GM19240 (cell line): ENCODE data around the gene RANBP6.
A peak's percentile ranks its signal among the peaks of the same experiment; 100 is the strongest.
"Not testable (repeated sequence)": the region's sequence is repeated elsewhere in the genome, so short reads cannot be mapped to it uniquely, and the experiment has no call there.

ENCODE experiments used
- DNase-seq: peaks from one replicate; pipeline ENCODE4 v3.0.0; 2011; ENCODE audit warnings: low spot score; ENCODE audit not compliant: insufficient read length

RANBP6 gene

DNA sequence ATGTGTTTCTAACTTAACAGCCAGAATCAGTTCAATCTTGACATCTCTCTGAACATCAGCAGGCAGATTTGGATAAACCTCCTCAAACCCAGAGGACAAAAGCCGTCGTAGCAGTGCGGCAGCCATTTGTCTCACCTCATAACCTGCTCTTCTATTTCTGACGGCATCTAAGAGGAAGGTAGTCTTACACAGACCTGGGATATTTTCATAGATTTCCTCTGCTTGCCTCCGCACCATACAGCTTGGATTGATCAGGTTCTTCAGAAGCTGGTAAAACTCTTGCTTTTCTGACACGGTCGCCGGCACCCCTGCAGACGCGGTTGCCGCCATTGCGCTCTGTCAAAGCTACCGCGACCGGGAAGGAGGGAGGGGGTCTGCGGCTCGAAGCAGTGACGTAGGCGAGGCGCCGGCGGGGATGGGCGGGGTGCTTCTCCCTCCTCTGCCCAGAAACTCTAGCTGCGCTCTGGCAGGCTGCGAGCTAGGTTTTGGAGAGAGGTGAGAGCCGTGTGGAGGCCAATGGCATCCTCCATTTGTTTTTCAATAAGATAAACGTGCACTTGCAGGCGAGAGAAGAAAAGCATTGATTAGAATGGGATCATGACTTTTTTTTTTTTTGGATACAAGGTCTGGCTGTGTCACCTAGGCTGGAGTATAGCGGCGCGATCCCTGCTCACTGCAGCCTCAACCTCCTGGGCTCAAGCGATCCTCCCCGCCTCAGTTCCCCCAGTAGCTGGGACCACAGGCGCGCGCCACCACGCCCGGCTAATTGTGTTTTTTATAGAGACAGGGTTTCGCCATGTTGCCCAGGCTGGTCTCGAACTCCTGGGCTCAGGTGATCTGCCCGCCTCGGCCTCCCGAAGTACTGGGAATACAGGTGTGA is at the start of gene RANBP6:
TSS of gene RANBP6 (minus strand) at position 347 of the 880 bp plus-strand sequence. CDS start at position 330, 17 bp downstream.
- peak; percentile 66 for DNase-seq

GRCh38 chr9:6063146-6063545 is 47.7 kb upstream of the RANBP6 start:
- not testable (repeated sequence) for DNase-seq

- no peak for DNase-seq
These were observed 40.2 kb upstream of the RANBP6 start for GRCh38 chr9:6055666-6056065.

DNA sequence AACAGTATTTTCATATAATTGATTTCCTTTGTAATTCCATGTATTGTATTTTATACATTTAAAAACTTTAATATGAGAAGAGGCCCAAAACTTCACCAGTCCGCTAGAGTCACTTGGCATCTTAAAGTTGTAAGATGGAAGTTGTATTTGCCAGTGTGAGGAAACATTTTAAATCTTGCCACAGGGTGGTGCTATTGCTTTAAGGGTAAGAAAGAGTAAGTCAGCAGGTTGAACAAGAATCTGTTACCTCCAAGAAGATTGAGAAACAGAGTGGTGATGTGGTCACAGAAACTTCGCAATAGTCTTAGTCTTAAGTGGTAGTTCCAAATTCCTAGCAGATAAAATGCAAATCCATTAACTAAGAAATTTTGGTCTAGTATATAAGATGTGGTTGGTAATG is 39.8 kb upstream of the RANBP6 start:
- DNase-seq: no peak

- DNase-seq: no peak
These were observed 39.1 kb upstream of the RANBP6 start for GRCh38 chr9:6054280-6055099.

DNA sequence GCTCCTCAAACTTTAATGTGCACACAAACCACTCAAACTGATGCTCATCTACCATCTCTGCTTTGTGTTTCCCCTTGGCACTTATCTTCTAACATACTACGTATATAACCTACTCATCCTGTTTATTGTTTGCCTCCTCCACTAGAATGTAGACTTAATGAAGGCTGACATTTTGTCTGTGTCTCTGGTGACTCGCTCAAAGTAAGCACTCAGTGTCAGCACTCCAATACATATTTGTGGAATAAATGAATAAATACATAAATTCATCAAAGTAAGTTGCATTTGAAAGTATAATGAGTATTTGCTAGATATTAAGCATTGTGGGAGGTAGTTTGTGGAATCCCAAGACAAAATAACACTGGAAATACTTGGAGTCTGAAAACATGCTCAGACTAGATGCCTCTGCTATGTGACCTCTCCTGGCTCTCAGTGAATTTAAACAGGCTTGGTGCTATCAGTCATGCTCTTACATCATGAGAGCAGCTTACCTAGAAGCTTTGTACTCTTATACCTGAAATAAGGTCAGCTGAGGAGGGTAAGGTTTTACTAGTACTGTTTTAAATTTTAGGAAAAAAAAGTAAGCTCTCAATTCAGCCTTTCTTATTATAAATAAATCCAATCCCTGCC is 37.0 kb upstream of the RANBP6 start:
- DNase-seq: no peak

DNA sequence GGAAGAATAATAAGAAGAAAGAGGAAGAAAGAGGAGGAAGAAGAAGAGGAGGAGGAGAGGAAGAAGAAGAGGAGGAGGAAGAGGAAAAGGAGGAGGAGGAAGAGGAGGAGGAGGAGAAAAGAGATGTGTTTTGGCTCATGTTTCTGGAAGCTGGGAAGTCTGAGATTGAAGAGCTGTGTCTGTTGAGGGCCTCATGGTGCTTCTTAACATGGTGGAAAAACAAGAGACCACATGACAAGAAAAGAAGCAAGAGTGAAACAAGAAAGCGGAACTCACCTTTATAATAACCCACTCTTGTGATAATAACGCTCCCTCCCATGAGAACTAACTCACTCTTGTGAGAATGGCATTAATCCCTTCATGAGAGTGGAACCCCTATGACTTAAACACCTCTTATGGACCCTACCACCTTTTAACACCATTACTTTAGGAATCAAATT is 36.1 kb upstream of the RANBP6 start:
- no peak for DNase-seq

GRCh38 chr9:6049798-6050197 is 34.4 kb upstream of the RANBP6 start:
- DNase-seq: no peak

DNA sequence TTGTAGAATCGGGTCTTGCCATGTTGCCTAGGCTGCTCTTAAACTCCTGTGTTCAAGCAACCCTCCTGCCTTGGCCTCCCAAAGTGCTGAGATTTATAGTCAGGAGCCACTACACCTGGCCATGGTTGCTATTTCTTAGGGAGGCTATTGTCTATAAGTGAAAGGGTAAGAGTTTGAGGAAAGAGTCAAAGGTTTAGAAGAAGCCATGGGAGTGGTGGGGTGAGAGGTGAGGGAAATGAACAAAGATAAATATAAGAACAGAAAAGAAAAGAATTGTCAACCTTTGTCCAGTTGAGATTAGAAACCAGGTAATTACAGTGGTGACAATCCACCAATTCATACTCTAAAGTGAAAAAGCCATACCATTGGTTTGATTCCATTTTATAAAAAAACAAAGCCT is 32.6 kb upstream of the RANBP6 start:
- no peak for DNase-seq

DNA sequence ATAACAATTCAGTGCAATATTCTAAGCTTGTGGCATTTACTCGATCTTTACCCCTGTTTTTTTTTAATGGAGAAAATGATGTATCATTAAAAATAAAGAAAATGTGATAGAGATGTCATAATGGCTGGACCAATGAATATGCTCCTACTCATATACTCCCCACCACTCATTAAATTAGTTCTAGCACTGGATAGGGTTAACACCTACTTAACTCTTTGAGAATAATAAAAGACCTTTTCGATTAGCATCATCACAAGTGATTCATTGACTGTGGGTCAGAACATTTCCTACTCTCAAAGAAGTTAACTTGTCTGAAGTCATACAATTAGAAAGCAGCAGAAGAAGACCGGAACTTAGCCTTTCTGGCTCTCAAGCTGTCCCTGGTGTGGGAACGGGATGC is 31.6 kb upstream of the RANBP6 start:
- DNase-seq: no peak

DNA sequence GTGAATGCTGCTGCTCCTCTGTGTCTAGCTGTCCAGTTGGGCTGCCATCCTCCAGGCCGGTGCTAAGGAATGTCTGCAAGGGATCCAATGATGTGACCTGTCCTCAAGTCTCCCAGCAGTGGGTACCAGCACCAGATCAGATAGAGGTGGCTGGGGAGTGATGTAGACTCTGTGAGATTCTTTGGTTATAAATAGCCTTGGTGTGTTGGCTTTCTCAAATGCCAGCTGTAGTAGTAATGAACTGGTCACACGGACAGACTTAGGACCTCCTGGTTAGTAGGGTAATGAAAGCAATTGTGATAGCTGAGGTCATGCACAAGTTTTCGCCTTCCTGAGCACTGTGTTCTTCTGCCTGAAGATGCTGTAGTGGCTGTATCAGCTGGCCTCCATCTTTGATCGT is 29.9 kb upstream of the RANBP6 start:
- no peak for DNase-seq

GRCh38 chr9:6040077-6040476 is 24.7 kb upstream of the RANBP6 start:
- DNase-seq: no peak

DNA sequence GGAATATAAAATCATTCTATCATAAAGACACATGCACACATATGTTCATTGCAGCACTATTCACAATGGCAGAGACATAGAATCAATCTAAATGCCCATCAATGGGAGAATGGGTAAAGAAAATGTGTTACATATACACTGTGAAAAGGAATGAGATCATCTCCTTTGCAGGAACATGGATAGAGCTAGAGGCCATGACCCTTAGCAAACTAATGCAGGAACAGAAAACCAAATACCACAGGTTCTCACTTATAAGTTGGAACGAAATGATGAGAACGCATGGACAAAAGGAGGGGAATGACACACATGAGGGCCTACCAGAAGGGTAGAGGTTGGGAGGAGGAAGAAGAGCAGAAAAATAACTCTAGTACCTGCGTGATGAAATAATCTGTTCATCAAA is 21.0 kb upstream of the RANBP6 start:
- no peak for DNase-seq

DNA sequence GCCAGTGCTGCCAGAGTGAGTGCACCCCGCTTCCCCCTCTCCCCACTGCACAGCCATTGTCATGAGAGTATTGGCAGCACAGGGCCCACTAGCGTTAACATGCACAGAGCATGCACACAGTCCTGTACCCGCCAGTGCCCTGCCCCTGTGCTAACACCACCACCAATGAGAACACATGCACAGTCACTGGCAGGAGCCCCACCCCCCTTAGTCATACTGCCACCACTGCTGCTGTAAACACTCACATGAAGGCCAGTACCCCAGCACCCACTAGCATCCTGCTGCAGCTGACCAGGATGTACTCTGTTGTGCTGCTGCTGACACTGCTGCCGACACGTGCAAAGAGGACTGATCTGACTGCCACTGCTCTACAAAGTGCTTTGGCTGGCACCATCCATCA is 19.5 kb upstream of the RANBP6 start:
- no peak for DNase-seq

- DNase-seq: no peak
These were observed 14.3 kb upstream of the RANBP6 start for GRCh38 chr9:6029604-6030274.

DNA sequence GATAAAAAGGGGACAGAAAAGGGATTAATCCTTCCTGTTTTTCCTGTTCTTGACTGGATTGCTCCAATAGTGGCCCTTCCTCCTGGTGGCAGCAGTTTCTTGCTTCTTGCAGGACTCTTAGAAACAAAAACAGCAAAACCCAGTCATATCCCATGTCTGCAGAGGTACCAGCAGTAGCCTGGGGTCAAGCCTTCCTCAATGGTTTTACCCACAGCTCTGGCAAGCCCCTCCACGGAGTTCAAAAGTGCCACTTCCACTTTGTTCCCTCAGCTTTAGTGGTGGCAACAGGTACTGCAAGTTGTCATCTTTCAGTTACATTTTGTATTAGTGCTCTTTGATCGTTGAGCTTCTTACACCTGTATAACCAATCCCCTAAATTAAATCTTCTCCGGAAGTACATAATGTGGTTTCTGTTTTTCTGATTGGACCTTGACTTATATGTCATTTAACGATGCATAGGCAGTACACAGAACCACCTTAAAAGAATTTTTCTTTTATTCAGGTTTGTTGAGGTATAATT is 8.7 kb upstream of the RANBP6 start:
- DNase-seq: peak; percentile 40

- not testable (repeated sequence) for DNase-seq
These were observed 1.6 kb upstream of the RANBP6 start for GRCh38 chr9:6016975-6017374.

DNA sequence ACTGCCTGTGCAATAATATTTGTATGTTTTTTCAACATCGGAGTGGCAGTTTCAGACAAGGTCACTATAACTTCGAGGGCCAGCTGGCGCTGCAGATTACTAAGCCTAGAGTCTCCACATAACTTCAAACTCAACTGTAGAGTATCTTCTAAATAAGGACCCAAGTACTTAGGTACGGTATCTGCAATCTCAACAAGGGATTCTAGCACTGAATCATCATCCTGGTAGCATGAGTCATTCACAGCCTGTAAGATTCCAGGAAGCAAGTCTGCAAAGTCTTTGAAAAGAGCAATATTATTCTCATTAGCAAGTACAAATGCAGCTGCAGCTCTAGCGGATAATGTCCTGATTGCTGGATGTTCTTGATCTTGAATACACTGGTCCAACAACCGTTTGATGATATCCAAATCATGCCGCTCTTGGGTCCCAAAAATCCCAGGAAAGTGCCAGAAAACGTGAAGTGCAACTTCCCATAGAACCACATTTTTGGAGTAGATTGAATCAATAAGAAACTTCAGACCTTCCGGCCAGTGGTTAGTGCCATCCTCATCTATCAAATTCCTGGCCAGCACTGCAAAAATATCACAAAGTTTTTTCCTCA is 654 bp downstream of the RANBP6 start:
- DNase-seq: no peak

GRCh38 chr9:6008169-6008979 is 7.0 kb downstream of the RANBP6 start:
- DNase-seq: peak; percentile 63

DNA sequence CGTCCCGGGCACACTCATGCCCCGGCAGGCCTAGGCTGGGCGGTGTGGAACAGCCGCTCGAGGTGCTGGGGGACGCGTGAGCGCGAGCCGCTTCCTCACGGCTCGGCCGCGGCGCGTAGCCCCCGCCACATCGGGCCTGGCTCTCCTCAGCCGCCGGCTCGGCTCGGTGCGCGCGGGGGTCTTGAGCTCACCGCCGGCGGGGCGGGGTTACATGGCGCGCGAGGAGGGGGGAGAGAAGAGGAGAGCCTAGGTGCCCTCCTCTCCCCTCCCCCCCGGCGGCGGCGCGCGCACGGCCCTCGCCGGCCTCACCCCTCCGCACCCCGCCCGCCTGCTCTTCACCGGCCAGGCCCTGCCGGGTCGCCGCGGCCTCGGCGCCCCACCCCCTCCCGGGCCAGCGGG is 7.7 kb downstream of the RANBP6 start:
- DNase-seq: no peak
